IPS DF 6.9 (cell line): ENCODE results near the gene GRAMD1A.
"Not testable (repeated sequence)": the region's sequence is repeated elsewhere in the genome, so short reads cannot be mapped to it uniquely, and the experiment has no call there.

ENCODE experiments used
- DNase-seq: peaks from one replicate; pipeline ENCODE4 v3.0.0-alpha.2; 2013; ENCODE audit warnings: low read depth, low spot score
- H3K27ac ChIP-seq: one replicate; pipeline ENCODE4 v1.5.1; 2013; ENCODE audit warnings: low read length, control low read depth
- H3K27me3 ChIP-seq: 2 replicates; pipeline ENCODE4 v1.6.1; 2013; ENCODE audit warnings: mild to moderate bottlenecking, low read length; ENCODE audit not compliant: control insufficient read depth, insufficient read depth
- H3K36me3 ChIP-seq: 2 replicates; pipeline ENCODE4 v1.6.1; 2013; ENCODE audit warnings: low read length; ENCODE audit not compliant: control insufficient read depth, insufficient read depth
- H3K4me1 ChIP-seq: 2 replicates; pipeline ENCODE4 v1.6.1; 2013; ENCODE audit warnings: low read length; ENCODE audit not compliant: control insufficient read depth, insufficient read depth
- H3K4me3 ChIP-seq: 2 replicates; pipeline ENCODE4 v1.5.1; 2013; ENCODE audit warnings: mild to moderate bottlenecking, low read length
- H3K9me3 ChIP-seq: 2 replicates; pipeline ENCODE4 v1.6.1; 2013; ENCODE audit warnings: low read length, inconsistent platforms; ENCODE audit not compliant: control insufficient read depth, insufficient read depth
- WGBS: extraction: QIAGEN DNeasy Blood & Tissue Kit; methylation state at CpG from one replicate; pipeline ENCODE4 v1.1.7; 2013; ENCODE audit warnings: mixed read lengths, missing lambda C conversion rate; ENCODE audit not compliant: insufficient read length, insufficient coverage; 5-methylcytosine and 5-hydroxymethylcytosine counted together

Gene GRAMD1A

GRCh38 chr19:35011737-35012682 lies 11.9 kb downstream of the GRAMD1A start:
- Histone ChIP-seq H3K4me1 (no peaks in the 10 kb centered on the region), H3K4me3 (no peak overlapping the region), H3K36me3 (peaks cover 57% of the 10 kb centered on the region), H3K9me3 (no peaks in the 10 kb centered on the region), H3K27ac (no peak overlapping the region), H3K27me3 (no peaks in the 10 kb centered on the region)
- no CpG with 5 or more reads among the region's 18 CpGs for WGBS
- no peak for DNase-seq

- WGBS = no CpG with 5 or more reads among the region's 32 CpGs
- no peak for DNase-seq
- H3K27ac ChIP-seq = no peak overlapping the region
- no peak overlapping the region for H3K4me3 ChIP-seq
- H3K36me3 ChIP-seq = peaks cover 60% of the 10 kb centered on the region
- no peaks in the 10 kb centered on the region for H3K4me1 ChIP-seq
- H3K27me3 ChIP-seq = no peaks in the 10 kb centered on the region
- H3K9me3 ChIP-seq = no peaks in the 10 kb centered on the region
Measured at GRCh38 chr19:35013041-35013819, 13.1 kb downstream of the GRAMD1A start.

- Histone ChIP-seq H3K4me3 (no peak overlapping the region), H3K27me3 (no peaks in the 10 kb centered on the region), H3K4me1 (no peaks in the 10 kb centered on the region), H3K27ac (no peak overlapping the region), H3K9me3 (no peaks in the 10 kb centered on the region), H3K36me3 (peaks cover 64% of the 10 kb centered on the region)
- no CpG with 5 or more reads among the region's 23 CpGs for WGBS
- no peak for DNase-seq
Measured at GRCh38 chr19:35013820-35014754, 14.0 kb downstream of the GRAMD1A start.

GRCh38 chr19:35014774-35015173 lies 14.7 kb downstream of the GRAMD1A start:
- H3K9me3 ChIP-seq, H3K4me1 ChIP-seq, DNase-seq, H3K27ac ChIP-seq, H3K4me3 ChIP-seq, H3K27me3 ChIP-seq: not testable (repeated sequence)
- peaks cover 64% of the 10 kb centered on the region for H3K36me3 ChIP-seq
- no CpG with 5 or more reads among the region's 4 CpGs for WGBS

- Histone ChIP-seq H3K4me3 (no peak overlapping the region), H3K27me3 (no peaks in the 10 kb centered on the region), H3K9me3 (no peaks in the 10 kb centered on the region), H3K4me1 (no peaks in the 10 kb centered on the region), H3K36me3 (peaks cover 60% of the 10 kb centered on the region), H3K27ac (no peak overlapping the region)
- no CpG with 5 or more reads among the region's 16 CpGs for WGBS
- no peak for DNase-seq
Measured at GRCh38 chr19:35015270-35015953, 15.3 kb downstream of the GRAMD1A start.

GRCh38 chr19:35015954-35016351 lies 15.8 kb downstream of the GRAMD1A start:
- Histone ChIP-seq H3K27ac (no peak overlapping the region), H3K27me3 (no peaks in the 10 kb centered on the region), H3K4me3 (no peak overlapping the region), H3K36me3 (peaks cover 62% of the 10 kb centered on the region), H3K4me1 (no peaks in the 10 kb centered on the region), H3K9me3 (no peaks in the 10 kb centered on the region)
- WGBS = no CpG with 5 or more reads among the region's 6 CpGs
- no peak for DNase-seq

- Histone ChIP-seq H3K27me3 (no peaks in the 10 kb centered on the region), H3K9me3 (no peaks in the 10 kb centered on the region), H3K4me3 (no peak overlapping the region), H3K36me3 (peaks cover 62% of the 10 kb centered on the region), H3K27ac (no peak overlapping the region), H3K4me1 (no peaks in the 10 kb centered on the region)
- no peak for DNase-seq
- WGBS = no CpG with 5 or more reads among the region's 3 CpGs
Measured at GRCh38 chr19:35017507-35017906, 17.4 kb downstream of the GRAMD1A start.

- H3K4me1 ChIP-seq = no peaks in the 10 kb centered on the region
- peaks cover 69% of the 10 kb centered on the region for H3K36me3 ChIP-seq
- H3K27ac ChIP-seq = no peak overlapping the region
- WGBS = no CpG with 5 or more reads among the region's 4 CpGs
- no peaks in the 10 kb centered on the region for H3K27me3 ChIP-seq
- no peaks in the 10 kb centered on the region for H3K9me3 ChIP-seq
- DNase-seq = no peak
- H3K4me3 ChIP-seq = no peak overlapping the region
Measured at GRCh38 chr19:35018379-35018778, 18.3 kb downstream of the GRAMD1A start.

GRCh38 chr19:35019144-35019543 lies 19.0 kb downstream of the GRAMD1A start:
- WGBS = no CpG with 5 or more reads among the region's 22 CpGs
- H3K36me3 ChIP-seq = peaks cover 69% of the 10 kb centered on the region
- H3K27ac ChIP-seq = no peak overlapping the region
- H3K9me3 ChIP-seq = no peaks in the 10 kb centered on the region
- no peaks in the 10 kb centered on the region for H3K4me1 ChIP-seq
- DNase-seq = no peak
- H3K27me3 ChIP-seq = no peaks in the 10 kb centered on the region
- H3K4me3 ChIP-seq = no peak overlapping the region
